PC-9 (cell line): ENCODE data around the gene GPR50.

Source experiments
- CTCF ChIP-seq: fragments of 200-600 bp; sonication (generic); conservative IDR thresholded peaks from 2 replicates; pipeline ENCODE4 v1.6.1; 2017; ENCODE audit warnings: mixed run types, antibody characterized with exemption, mild to moderate bottlenecking, moderate library complexity
- EZH2 ChIP-seq: fragments of 200-600 bp; sonication (generic); IDR thresholded peaks from 2 replicates; pipeline ENCODE4 v1.8.0; 2017; ENCODE audit warnings: antibody characterized with exemption, low read depth

- no peak for TF ChIP-seq EZH2
- no peak for TF ChIP-seq CTCF
Observed at GRCh38 chrX:151176231-151176750, at the start of gene GPR50.
